Cerebellar nuclear complex (tissue), 1 donor: ENCODE data around the gene MAGI2.
"Not testable (repeated sequence)": the region's sequence is repeated elsewhere in the genome, so short reads cannot be mapped to it uniquely, and the experiment has no call there.

Experiments used
- DNase-seq, 2 experiments: peaks; one replicate each; lab custom pipeline; 2025; lab: John Stamatoyannopoulos, UW

MAGI2 gene

GRCh38 chr7:78350926-78351325, 1102.5 kb downstream of the MAGI2 start:
- DNase-seq = no peak

- DNase-seq = no peak
Observed at GRCh38 chr7:78350391-78350790, 1103.1 kb downstream of the MAGI2 start.

GRCh38 chr7:78346827-78347226, 1106.6 kb downstream of the MAGI2 start:
- DNase-seq = no peak

- DNase-seq = no peak
Observed at GRCh38 chr7:78345979-78346378, 1107.5 kb downstream of the MAGI2 start.

- DNase-seq = no peak
Observed at GRCh38 chr7:78345293-78345911, 1108.1 kb downstream of the MAGI2 start.

- no peak for DNase-seq
Observed at GRCh38 chr7:78334426-78334825, 1119.0 kb downstream of the MAGI2 start.

GRCh38 chr7:78333530-78334425, 1119.7 kb downstream of the MAGI2 start:
- no peak for DNase-seq

- no peak for DNase-seq
Observed at GRCh38 chr7:78329001-78329655, 1124.3 kb downstream of the MAGI2 start.

GRCh38 chr7:78327718-78328117, 1125.7 kb downstream of the MAGI2 start:
- DNase-seq = no peak

GRCh38 chr7:78326876-78327275, 1126.6 kb downstream of the MAGI2 start:
- DNase-seq = no peak

- DNase-seq = no peak
Observed at GRCh38 chr7:78326189-78326588, 1127.3 kb downstream of the MAGI2 start.

GRCh38 chr7:78323118-78323517, 1130.3 kb downstream of the MAGI2 start:
- no peak for DNase-seq

- DNase-seq = not testable (repeated sequence)
Observed at GRCh38 chr7:78322231-78322630, 1131.2 kb downstream of the MAGI2 start.

GRCh38 chr7:78317371-78317770, 1136.1 kb downstream of the MAGI2 start:
- DNase-seq = no peak

GRCh38 chr7:78316110-78316509, 1137.4 kb downstream of the MAGI2 start:
- DNase-seq = no peak

GRCh38 chr7:78315119-78315518, 1138.3 kb downstream of the MAGI2 start:
- DNase-seq = no peak

GRCh38 chr7:78311181-78311580, 1142.3 kb downstream of the MAGI2 start:
- no peak for DNase-seq

GRCh38 chr7:78307892-78308291, 1145.6 kb downstream of the MAGI2 start:
- DNase-seq = no peak

- DNase-seq = no peak
Observed at GRCh38 chr7:78306634-78307033, 1146.8 kb downstream of the MAGI2 start.

GRCh38 chr7:78301407-78301806, 1152.1 kb downstream of the MAGI2 start:
- no peak for DNase-seq

- no peak for DNase-seq
Observed at GRCh38 chr7:78299088-78299487, 1154.4 kb downstream of the MAGI2 start.

GRCh38 chr7:78296644-78297371, 1156.7 kb downstream of the MAGI2 start:
- no peak for DNase-seq
